Spleen (tissue), 7 donors: ENCODE data around the gene MYL11.

Experiments used
- POLR2AphosphoS5 ChIP-seq, 3 donors: sonication (generic); formaldehyde crosslinking; IDR thresholded peaks; one replicate each; pipeline ENCODE4 v1.5.1; 2017; ENCODE audit warnings: antibody characterized with exemption in 3 of 3
- TF ChIP-seq, protein P1 (sequence below), 11 experiments: fragments of 200-600 bp in 7 of 11; fragments of 450-650 bp in 4 of 11; sonication (generic) in 4 of 11; IDR thresholded peaks in 8 of 11; conservative IDR thresholded peaks in 3 of 11; 1 replicate in 7 of 11; 2 replicates in 4 of 11; pipeline versions ENCODE4 v1.4.0 to v1.8.0; 2016 to 2021; ENCODE audit warnings: antibody characterized with exemption in 11 of 11, inconsistent platforms in 4 of 11, mild to moderate bottlenecking in 1 of 11
- donor health status: DM: no; HTN: no; CAD: no; lungs with moderate emphysema.
- donor health status: DM: no; HTN: no; CAD: no.
- donor health status: DM: no; HTN: no; CAD: no.

DNA sequence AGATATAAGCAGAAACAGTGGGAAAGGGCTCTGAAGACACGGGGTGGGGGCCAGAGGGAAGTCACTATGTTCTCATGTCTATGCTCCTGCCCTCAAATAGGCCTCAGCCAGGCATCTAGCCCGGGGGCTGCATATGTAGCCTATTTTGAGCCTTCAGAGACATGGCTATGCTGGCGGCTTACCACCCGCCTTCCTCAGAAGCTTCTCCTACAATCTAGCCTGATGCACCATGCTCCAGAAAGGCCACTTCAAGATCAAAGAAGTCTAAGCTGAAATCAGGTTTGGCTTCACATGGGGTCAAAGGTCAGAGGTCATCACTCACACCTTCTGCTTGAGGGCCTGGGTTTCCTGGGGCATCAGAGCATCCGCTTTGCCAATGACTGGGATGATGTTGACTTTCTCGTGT, 6.2 kb downstream of the MYL11 start:
- TF ChIP-seq, protein P1, sequence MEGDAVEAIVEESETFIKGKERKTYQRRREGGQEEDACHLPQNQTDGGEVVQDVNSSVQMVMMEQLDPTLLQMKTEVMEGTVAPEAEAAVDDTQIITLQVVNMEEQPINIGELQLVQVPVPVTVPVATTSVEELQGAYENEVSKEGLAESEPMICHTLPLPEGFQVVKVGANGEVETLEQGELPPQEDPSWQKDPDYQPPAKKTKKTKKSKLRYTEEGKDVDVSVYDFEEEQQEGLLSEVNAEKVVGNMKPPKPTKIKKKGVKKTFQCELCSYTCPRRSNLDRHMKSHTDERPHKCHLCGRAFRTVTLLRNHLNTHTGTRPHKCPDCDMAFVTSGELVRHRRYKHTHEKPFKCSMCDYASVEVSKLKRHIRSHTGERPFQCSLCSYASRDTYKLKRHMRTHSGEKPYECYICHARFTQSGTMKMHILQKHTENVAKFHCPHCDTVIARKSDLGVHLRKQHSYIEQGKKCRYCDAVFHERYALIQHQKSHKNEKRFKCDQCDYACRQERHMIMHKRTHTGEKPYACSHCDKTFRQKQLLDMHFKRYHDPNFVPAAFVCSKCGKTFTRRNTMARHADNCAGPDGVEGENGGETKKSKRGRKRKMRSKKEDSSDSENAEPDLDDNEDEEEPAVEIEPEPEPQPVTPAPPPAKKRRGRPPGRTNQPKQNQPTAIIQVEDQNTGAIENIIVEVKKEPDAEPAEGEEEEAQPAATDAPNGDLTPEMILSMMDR (IDR thresholded peaks at IDR 0.05 in 8 of 11, conservative IDR thresholded peaks at IDR 0.05 in 3 of 11), result no peak
- TF ChIP-seq POLR2AphosphoS5 (IDR thresholded peaks at IDR 0.05), result no peak
